HepG2 (cell line): ENCODE measurements around the gene NRDC. TPM values are rescaled to one million over a fixed set of nuclear protein-coding genes. Genes with fewer than 3 reads are reported as not detected.

Experiments used
- ATAC-seq: fragments of 200-7000 bp; cut with Tn5 transposase; 3 replicates; pipeline ENCODE4 v1.9.1; 2020; ENCODE audit warnings: mild to moderate bottlenecking, moderate library complexity
- BruUV-seq: library from RNA; stranded (reverse); fragments of 400-500 nt; replicated peaks from 2 replicates; lab custom pipeline; 2021; lab: Mats Ljungman, UMichigan
- CTCF ChIA-PET: fragments of 300-600 bp; formaldehyde crosslinking; extraction: SDS; loops from one replicate; lab custom pipeline; 2021; ENCODE audit warnings: low total read pairs, inconsistent platforms, low intra/inter-chr PET ratio; lab: Yijun Ruan, JAX
- POLR2A ChIA-PET: fragments of 350-600 bp; sonication (Branson Sonifier 250); formaldehyde crosslinking; loops from one replicate; lab custom pipeline; 2020; ENCODE audit warnings: antibody characterized with exemption, inconsistent platforms; lab: Yijun Ruan, JAX
- DNase-seq: peaks from one replicate; pipeline ENCODE4 v3.0.0-alpha.2; 2015; ENCODE audit warnings: low spot score
- FAIRE-seq: peaks from 3 replicates; lab custom pipeline; 2011; peaks lifted over from hg19 to GRCh38; lab: Jason Lieb, UNC
- H2AFZ ChIP-seq: one replicate; pipeline ENCODE4 v1.6.1; 2011; ENCODE audit warnings: low read length, inconsistent platforms
- H3K27ac ChIP-seq: fragments of 300-600 bp; 3 replicates; pipeline ENCODE4 v1.8.0; 2011; ENCODE audit warnings: mixed run types, mild to moderate bottlenecking, mixed read lengths, low read length, inconsistent platforms; ENCODE audit not compliant: insufficient read depth; ENCODE audit errors: extremely low read length
- H3K27me3 ChIP-seq, 2 experiments: fragments of 200-600 bp in 1 of 2; 2 replicates in 1 of 2; 3 replicates in 1 of 2; pipeline versions ENCODE4 v1.6.0 to v1.8.0; 2011; ENCODE audit warnings: low read length in 2 of 2, mild to moderate bottlenecking in 2 of 2, moderate library complexity in 2 of 2, inconsistent platforms in 1 of 2; ENCODE audit not compliant: insufficient read depth in 2 of 2, control insufficient read depth in 1 of 2
- H3K36me3 ChIP-seq, 2 experiments: fragments of 200-600 bp in 1 of 2; replicated peaks in 1 of 2; 2 replicates in 1 of 2; 3 replicates in 1 of 2; pipeline versions ENCODE4 v1.5.1 to v1.8.0; 2011; ENCODE audit warnings: low read length in 2 of 2, inconsistent platforms in 1 of 2; ENCODE audit not compliant: insufficient read depth in 2 of 2, control insufficient read depth in 1 of 2
- H3K4me1 ChIP-seq: 2 replicates; pipeline ENCODE4 v1.5.1; 2012; ENCODE audit warnings: low read length, inconsistent platforms; ENCODE audit not compliant: insufficient read depth
- H3K4me2 ChIP-seq: 2 replicates; pipeline ENCODE4 v1.6.0; 2011; ENCODE audit warnings: low read depth, low read length, inconsistent platforms
- H3K4me3 ChIP-seq, 3 experiments: fragments of 200-600 bp in 1 of 3; sonication (generic), shearing (Covaris generic) in 1 of 3; replicated peaks in 1 of 3; 2 replicates each; pipeline ENCODE4 v1.5.1; 2011 to 2016; ENCODE audit warnings: low read length in 3 of 3, inconsistent platforms in 2 of 3, low read depth in 2 of 3, mild to moderate bottlenecking in 2 of 3, control low read depth in 1 of 3, mixed read lengths in 1 of 3; ENCODE audit not compliant: insufficient read depth in 1 of 3
- H3K79me2 ChIP-seq: one replicate; pipeline ENCODE4 v1.6.1; 2011; ENCODE audit warnings: low read length, inconsistent platforms; ENCODE audit not compliant: insufficient read depth
- H3K9ac ChIP-seq: 2 replicates; pipeline ENCODE4 v1.6.0; 2011; ENCODE audit warnings: mild to moderate bottlenecking, low read depth, low read length, inconsistent platforms; ENCODE audit not compliant: insufficient read depth
- H3K9me3 ChIP-seq: 2 replicates; pipeline ENCODE4 v1.5.1; 2012; ENCODE audit warnings: mild to moderate bottlenecking, low read length
- H4K20me1 ChIP-seq: 2 replicates; pipeline ENCODE4 v1.6.0; 2011; ENCODE audit warnings: inconsistent platforms, mild to moderate bottlenecking, low read length, moderate library complexity; ENCODE audit not compliant: insufficient read depth
- BCL6 ChIP-seq: IDR thresholded peaks from 2 replicates; pipeline ENCODE4 v1.6.1; 2016; ENCODE audit warnings: missing genetic modification reagents, missing compliant biosample characterization
- DNMT3B ChIP-seq: conservative IDR thresholded peaks from 2 replicates; pipeline ENCODE4 v1.6.1; 2016; ENCODE audit warnings: missing biosample characterization, control low read depth
- GZF1 ChIP-seq: sonication (generic); formaldehyde crosslinking; IDR thresholded peaks from 2 replicates; pipeline ENCODE4 v1.5.1; 2020; ENCODE audit warnings: mild to moderate bottlenecking, missing genetic modification reagents
- MAFF ChIP-seq: IDR thresholded peaks from 2 replicates; pipeline ENCODE4 v1.6.1; 2011; ENCODE audit warnings: low read depth, low read length, improper control_type of control experiment
- MAFK ChIP-seq, 2 experiments: IDR thresholded peaks in 1 of 2; conservative IDR thresholded peaks in 1 of 2; 2 replicates each; pipeline ENCODE4 v1.6.1; 2011; ENCODE audit warnings: improper control_type of control experiment in 2 of 2, low read length in 2 of 2
- MED8 ChIP-seq: sonication (generic); formaldehyde crosslinking; IDR thresholded peaks from 2 replicates; pipeline ENCODE4 v1.8.1; 2023; ENCODE audit warnings: mild to moderate bottlenecking, missing genetic modification reagents; ENCODE audit not compliant: insufficient replicate concordance
- NKX3-1 ChIP-seq: sonication (generic); formaldehyde crosslinking; IDR thresholded peaks from 2 replicates; pipeline ENCODE4 v1.5.0; 2020; ENCODE audit warnings: missing genetic modification reagents
- RCOR2 ChIP-seq: IDR thresholded peaks from 2 replicates; pipeline ENCODE4 v1.6.1; 2016; ENCODE audit warnings: missing biosample characterization, missing genetic modification reagents
- ZNF644 ChIP-seq: IDR thresholded peaks from 2 replicates; pipeline ENCODE4 v1.6.1; 2016; ENCODE audit warnings: low read depth
- WGBS: methylation state at CpG from one replicate; pipeline ENCODE4 v1.1.6; 2017; ENCODE audit warnings: low lambda C conversion rate; 5-methylcytosine and 5-hydroxymethylcytosine counted together
- in situ Hi-C: cut with HindIII; loops from 2 replicates; pipeline ENCODE4 v1.10.0; 2017; ENCODE audit warnings: low pct_unique_long_range_greater_than_20kb; ENCODE audit not compliant: extremely low pct_ligation_motif_present
- intact Hi-C: fragments of 100-400 bp; cut with micrococcal nuclease; formaldehyde crosslinking; loops from one replicate; pipeline ENCODE4 v1.10.0; 2022; ENCODE audit not compliant: unreplicated experiment
- polyA plus RNA-seq, 8 experiments: library from polyadenylated mRNA; depleted of rRNA in 3 of 8; stranded (reverse) in 7 of 8; unstranded in 1 of 8; fragments of >200 nt; fragmentation: Illumina TruSeq in 4 of 8; extraction: Trizol in 4 of 8; gene quantifications; 2 replicates each; pipeline versions ENCODE4 v1.2.1 to v1.2.3, GENCODE V29; 2011 to 2016; ENCODE audit warnings: low read depth in 4 of 8, missing spikeins in 1 of 8, mixed read lengths in 1 of 8; ENCODE audit not compliant: insufficient read depth in 1 of 8
- total RNA-seq, 5 experiments: library from RNA; depleted of rRNA; stranded (reverse); fragments of >200 nt; fragmentation: Illumina TruSeq; extraction: Trizol; gene quantifications; 2 replicates each; pipeline ENCODE4 v1.2.3, GENCODE V29; 2016; ENCODE audit warnings: low read depth in 1 of 5

NRDC gene
- total and polyA plus RNA-seq, 2 of the 13 experiments (the other 11 are each of a cell fraction or from before 2014, with no cell fraction given), result 57.6 to 64.9 TPM

GRCh38 chr1:51842261-51842660 lies 36.3 kb downstream of the NRDC start:
- ATAC-seq (no peak), FAIRE-seq (no peak), DNase-seq (no peak)
- Histone ChIP-seq H4K20me1 (no peaks in the 10 kb centered on the region), H3K9ac (no peak overlapping the region), H3K9me3 (no peaks in the 10 kb centered on the region), H3K27ac (no peak overlapping the region), H3K4me1 (peaks cover 12% of the 10 kb centered on the region), H3K79me2 (no peaks in the 10 kb centered on the region), H3K27me3 (no peaks in the 10 kb centered on the region), H3K36me3 (peaks cover 2 to 26% of the 10 kb centered on the region in 2 experiments; a peak in 2 of 5 replicates), H3K4me3 (no peak overlapping the region)
- ChIA-PET POLR2A (no interaction called here), CTCF (no interaction called here)
- intact Hi-C loops (no loop called here), in situ Hi-C loops (no loop called here)
- BruUV-seq, result no TSS peak
- 97% methylated on average over 1 of the region's 1 CpG for WGBS
- no peak for TF ChIP-seq RCOR2 (CRISPR knock-in tag)
- TF ChIP-seq BCL6 (CRISPR knock-in tag), result peak; percentile 38; the same call in 1 of the 2 replicates
- TF ChIP-seq, all 625 proteins: peak for 1
- no peak overlapping the region for H3K4me2 ChIP-seq
- H2AFZ ChIP-seq, result no peak overlapping the region

- in situ Hi-C loops, result no loop called here
- no peaks in the 10 kb centered on the region for H3K79me2 ChIP-seq
These were observed 37.6 kb downstream of the NRDC start for GRCh38 chr1:51840743-51841461.

More at GRCh38 chr1:51840743-51841461, 37.6 kb downstream of the NRDC start:
- POLR2A ChIA-PET, result no interaction called here
- no peak overlapping the region for H2AFZ ChIP-seq
- no peaks in the 10 kb centered on the region for H3K27me3 ChIP-seq
- DNase-seq (no peak), ATAC-seq (no peak), FAIRE-seq (no peak)
- H3K9me3 ChIP-seq, result no peaks in the 10 kb centered on the region
- no peak overlapping the region for H3K4me3 ChIP-seq
- H3K27ac ChIP-seq, result no peak overlapping the region
- CTCF ChIA-PET, result no interaction called here
- no TSS peak for BruUV-seq
- no peak overlapping the region for H3K4me2 ChIP-seq
- H3K36me3 ChIP-seq, result peaks cover 1 to 36% of the 10 kb centered on the region in 2 experiments; a peak in 2 of 5 replicates
- H3K4me1 ChIP-seq, result peaks cover 12% of the 10 kb centered on the region
- intact Hi-C loops, result no loop called here
- 97% methylated on average over 4 of the region's 4 CpGs for whole genome bisulfite sequencing
- TF ChIP-seq NKX3-1 (CRISPR knock-in tag) (no peak), GZF1 (CRISPR knock-in tag) (no peak), MAFK (conservative IDR thresholded peaks at IDR 0.05 in 1 of 2, IDR thresholded peaks at IDR 0.05 in 1 of 2; ENCODE audit: low read length in 2 of 2) (peak; percentile 17 to 54; a peak in 2 of 4 replicates), MAFF (peak; percentile 45; the same call in 1 of the 2 replicates), ZNF644 (no peak), DNMT3B (no peak), MED8 (CRISPR knock-in tag) (no peak)
- no peak overlapping the region for H3K9ac ChIP-seq
- H4K20me1 ChIP-seq, result no peaks in the 10 kb centered on the region
